GM10266 (cell line): Measurements from ENCODE around the gene DNAH6.

Experiments used
- DNase-seq: peaks from one replicate; pipeline ENCODE4 v3.0.0; 2012; ENCODE audit errors: extremely low spot score
- CTCF ChIP-seq: IDR thresholded peaks from 2 replicates; pipeline ENCODE4 v1.5.1; 2012; ENCODE audit warnings: mild to moderate bottlenecking, low read depth; ENCODE audit not compliant: control insufficient read depth, insufficient read depth; ENCODE audit errors: missing control alignments

The DNAH6 gene

DNA sequence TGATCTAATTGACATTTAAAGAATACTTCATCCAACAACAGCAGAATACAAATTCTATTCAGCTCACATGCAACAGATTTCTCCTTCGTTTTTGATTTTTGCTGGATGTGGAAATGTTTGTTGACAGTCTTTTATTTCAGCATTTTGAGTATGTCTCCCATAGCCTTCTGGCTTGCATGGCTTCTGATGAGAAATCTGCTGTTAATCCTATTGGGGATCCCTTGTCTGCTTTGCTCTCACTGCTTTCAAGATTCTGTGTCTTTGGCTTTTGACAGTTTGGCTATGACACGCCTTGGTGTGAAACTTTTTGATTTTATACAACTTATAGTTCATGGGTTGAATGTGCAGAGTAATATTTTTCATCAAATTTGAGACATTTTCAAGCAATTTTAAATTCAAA, 319.9 kb downstream of the DNAH6 start:
- no peak for DNase-seq

GRCh38 chr2:84838434-84839145, 322.3 kb downstream of the DNAH6 start:
- TF ChIP-seq CTCF, result no peak
- no peak for DNase-seq

More for the DNA sequence above, 319.9 kb downstream of the DNAH6 start:
- no peak for TF ChIP-seq CTCF

DNA sequence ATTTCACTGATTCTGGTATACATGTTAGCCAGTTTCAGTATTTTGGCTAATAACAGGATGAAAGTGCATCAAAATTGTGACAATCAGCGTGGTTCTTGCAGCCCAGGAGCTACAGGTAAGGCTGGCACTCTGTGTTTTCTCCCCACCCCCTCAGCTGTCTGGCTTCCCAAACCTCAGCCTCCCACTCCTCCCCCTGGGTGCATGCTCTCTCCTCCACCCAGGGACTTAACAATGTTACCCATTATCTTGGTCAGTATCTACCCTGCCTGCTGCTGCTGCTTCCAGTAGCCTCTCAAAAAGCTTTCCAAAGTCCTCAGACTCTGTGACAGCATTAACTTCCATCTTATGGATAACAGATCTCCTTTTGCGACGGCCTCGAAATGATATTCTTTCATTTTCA, 323.6 kb downstream of the DNAH6 start:
- no peak for DNase-seq
- TF ChIP-seq CTCF, result no peak

GRCh38 chr2:84840306-84840705, 324.0 kb downstream of the DNAH6 start:
- no peak for TF ChIP-seq CTCF
- no peak for DNase-seq

DNA sequence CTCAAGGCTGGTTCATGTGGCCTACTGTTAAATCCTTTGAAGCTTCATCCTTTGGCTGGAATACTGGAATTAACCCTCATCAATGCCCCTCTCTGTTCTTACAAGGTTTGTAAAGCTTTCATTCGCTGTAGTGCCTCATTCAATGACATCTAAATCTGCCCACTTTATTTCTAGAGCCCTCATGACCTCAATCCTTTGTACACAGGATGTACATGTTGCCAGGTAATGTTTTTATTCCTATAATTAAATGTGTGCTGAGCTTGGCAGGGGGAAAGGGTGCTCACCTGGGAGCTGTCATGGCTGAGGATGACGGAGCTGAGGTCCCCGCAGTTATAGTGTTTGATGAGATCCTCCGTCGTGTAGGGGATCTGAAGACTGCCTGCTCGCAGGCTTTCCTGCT, 325.3 kb downstream of the DNAH6 start:
- no peak for TF ChIP-seq CTCF
- no peak for DNase-seq

DNA sequence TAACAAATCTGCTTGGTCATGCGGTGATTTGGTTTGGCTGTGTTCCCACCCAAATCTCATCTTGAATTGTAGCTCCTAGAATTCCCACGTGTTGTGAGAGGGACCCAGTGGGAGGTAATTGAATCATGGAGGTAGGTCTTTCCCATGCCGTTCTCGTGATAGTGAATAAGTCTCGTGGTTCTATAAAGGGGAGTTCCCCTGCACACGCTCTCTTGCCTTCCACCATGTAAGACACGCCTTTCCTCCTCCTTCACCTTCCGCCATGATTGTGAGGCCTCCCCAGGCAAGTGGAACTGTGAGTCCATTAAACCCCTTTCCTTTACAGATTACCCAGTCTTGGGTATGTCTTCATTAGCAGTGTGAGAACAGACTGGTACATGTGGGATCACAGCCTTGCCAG, 327.8 kb downstream of the DNAH6 start:
- no peak for DNase-seq
- no peak for TF ChIP-seq CTCF

DNA sequence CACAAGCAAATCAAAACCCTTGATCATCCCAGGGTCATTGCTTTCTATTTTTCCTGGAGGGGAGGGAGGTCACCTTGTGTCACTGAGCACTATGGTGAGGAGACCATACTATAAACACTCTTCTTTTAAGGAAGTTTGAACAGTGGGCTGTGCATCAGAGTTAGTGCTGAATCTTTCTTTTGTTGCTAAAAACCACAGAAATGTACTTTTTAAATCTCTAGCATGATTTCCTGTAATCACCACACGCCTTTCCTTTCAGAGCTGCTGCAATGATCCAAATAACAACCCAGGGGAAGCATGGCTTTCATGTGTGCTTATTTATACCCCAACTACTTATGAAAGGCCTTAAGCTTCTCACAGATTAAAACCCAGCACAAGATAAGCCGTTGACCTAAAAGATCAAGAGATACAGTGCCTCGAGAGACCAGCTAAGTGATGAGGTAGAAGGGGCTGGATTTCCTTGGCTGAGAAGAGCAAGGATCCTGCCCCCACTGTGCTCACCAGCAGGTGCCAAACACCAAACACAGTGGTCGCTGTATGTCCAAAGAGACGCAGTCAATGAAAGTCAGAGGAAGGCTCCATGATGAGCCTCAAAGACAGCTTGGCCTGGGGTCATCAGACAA, 329.9 kb downstream of the DNAH6 start:
- DNase-seq, result no peak
- TF ChIP-seq CTCF, result no peak
